Measurements from ENCODE around the gene TREH. TPM values are rescaled to one million over a fixed set of nuclear protein-coding genes. Genes with fewer than 3 reads are reported as not detected.

The TREH gene
- total and polyA plus RNA-seq, 2 of the 8 experiments (the other 6 are each of a cell fraction or from before 2014, with no cell fraction given) = 0.03 TPM; not detected in 1

- no peak overlapping the region for H3K18ac ChIP-seq (ENCODE audit: extremely low read depth, low read length)
- no peak overlapping the region for H3K9ac ChIP-seq (replicated peaks in 1 of 4; ENCODE audit: extremely low read depth in 1 of 4, low read depth in 3 of 4, low read length in 3 of 4)
- H2BK5ac ChIP-seq (ENCODE audit: low read depth, low read length) = no peak overlapping the region
- H4K5ac ChIP-seq (ENCODE audit: insufficient read length, low read depth, low read length) = no peak overlapping the region
- no peak overlapping the region for H2AFZ ChIP-seq (ENCODE audit: low read length)
- no peak overlapping the region for H3K4ac ChIP-seq (replicated peaks; ENCODE audit: insufficient read length, low read depth, low read length)
- H3K23ac ChIP-seq (ENCODE audit: insufficient read length) = no peak overlapping the region
- H2BK15ac ChIP-seq (ENCODE audit: low read length) = no peak overlapping the region
- no peak overlapping the region for H3K56ac ChIP-seq (replicated peaks; ENCODE audit: insufficient read length, low read depth, low read length)
- CTCF ChIA-PET (ENCODE audit: partially characterized antibody) = interaction anchor here (0.8 to 19.1 kb wide), 4 partner anchors 14 to 38 kb away, joined by 3 to 435 read pairs (median 12); partner anchors contain the start of gene PHLDB1
- POLR2A ChIA-PET (ENCODE audit: partially characterized antibody) = interaction anchor here (0.8 to 25.8 kb wide), 3 partner anchors 9 to 26 kb away, joined by 3 to 574 read pairs (median 271); partner anchors contain the start of gene PHLDB1
- no peak overlapping the region for H4K8ac ChIP-seq (ENCODE audit: extremely low read depth, insufficient read depth, low read length)
- H2BK12ac ChIP-seq (ENCODE audit: low read depth, low read length) = no peak overlapping the region
- no peaks in the 10 kb centered on the region for H3K9me3 ChIP-seq (ENCODE audit: insufficient read depth in 2 of 2, low read depth in 1 of 2, low read length in 1 of 2)
- H3K27me3 ChIP-seq (replicated peaks in 1 of 4; ENCODE audit: control insufficient read depth in 3 of 4, extremely low read depth in 1 of 4, insufficient read depth in 3 of 4, low read length in 3 of 4) = no peaks in the 10 kb centered on the region
- TF ChIP-seq USF2 (IDR thresholded peaks at IDR 0.05; ENCODE audit: low read length) = no peak
- no peak for TF ChIP-seq SP1 (IDR thresholded peaks at IDR 0.05; ENCODE audit: low read depth, low read length)
- TF ChIP-seq CHD2 (IDR thresholded peaks at IDR 0.05; ENCODE audit: low read length) = no peak
- TF ChIP-seq RNF2 (IDR thresholded peaks at IDR 0.05; ENCODE audit: borderline replicate concordance, low read depth, low read length, missing control alignments, poor library complexity, severe bottlenecking) = no peak
- no peak for TF ChIP-seq SIRT6 (IDR thresholded peaks at IDR 0.05; ENCODE audit: low read length)
- TF ChIP-seq SAP30 (IDR thresholded peaks at IDR 0.05; ENCODE audit: insufficient read depth, insufficient replicate concordance, low read length) = no peak
- no peak for TF ChIP-seq CTBP2 (IDR thresholded peaks at IDR 0.05; ENCODE audit: borderline replicate concordance, insufficient read depth, insufficient read length, low read length)
- H3K4me1 ChIP-seq (replicated peaks in 1 of 4; ENCODE audit: control insufficient read depth in 3 of 4, insufficient read depth in 4 of 4, low read length in 3 of 4) = no peaks in the 10 kb centered on the region
- no peak overlapping the region for H3K4me2 ChIP-seq (ENCODE audit: insufficient read depth in 1 of 2, low read depth in 2 of 2, low read length in 2 of 2)
- H3K14ac ChIP-seq (ENCODE audit: insufficient read length) = no peak overlapping the region
- H3K4me3 ChIP-seq (ENCODE audit: extremely low read depth in 1 of 4, insufficient read depth in 2 of 4, low read depth in 3 of 4, low read length in 4 of 4) = no peak overlapping the region
- WGBS, 2 experiments (ENCODE audit: extremely low coverage in 1 of 2, insufficient coverage in 1 of 2, insufficient read length in 1 of 2, insufficient replicate concordance in 2 of 2, low coverage in 1 of 2, low lambda C conversion rate in 2 of 2, missing lambda C conversion rate in 1 of 2) = 90% methylated on average over 8 of the region's 11 CpGs; no CpG with 5 or more reads in 1 of the 2 experiments
- H3K27ac ChIP-seq (ENCODE audit: low read depth, low read length) = no peak overlapping the region
- FAIRE-seq (no peak), DNase-seq (ENCODE audit: low read depth in 1 of 2, low spot score in 2 of 2) (no peak)
- peaks cover 4% of the 10 kb centered on the region; the same call in 1 of the 2 replicates for H3K79me1 ChIP-seq (ENCODE audit: low read depth, low read length)
- no peaks in the 10 kb centered on the region for H3K79me2 ChIP-seq (ENCODE audit: control insufficient read depth in 1 of 2, insufficient read depth in 2 of 2, low read length in 2 of 2)
- H4K20me1 ChIP-seq (replicated peaks in 1 of 2; ENCODE audit: control insufficient read depth in 1 of 2, insufficient read depth in 2 of 2, low read length in 2 of 2) = peaks cover 2 to 7% of the 10 kb centered on the region in 2 experiments
- H3K36me3 ChIP-seq (ENCODE audit: control insufficient read depth in 2 of 4, insufficient read depth in 4 of 4, low read length in 3 of 4) = peaks cover 13 to 70% (median 46%) of the 10 kb centered on the region in 4 experiments
- no peak overlapping the region for H2BK120ac ChIP-seq (replicated peaks; ENCODE audit: low read depth, low read length)
- no peaks in the 10 kb centered on the region; the same call in 1 of the 2 replicates for H3K23me2 ChIP-seq (ENCODE audit: low read depth, low read length)
- H2AK5ac ChIP-seq (ENCODE audit: low read depth, low read length) = no peak overlapping the region
- H2BK20ac ChIP-seq (ENCODE audit: low read length) = no peak overlapping the region
- H4K91ac ChIP-seq (replicated peaks; ENCODE audit: insufficient read length, low read length) = no peak overlapping the region
Observed at GRCh38 chr11:118641397-118642019, 37.9 kb downstream of the TREH start.
